Gastroesophageal sphincter (tissue), 3 donors: ENCODE measurements around the gene TUBE1.

Experiments
- POLR2A ChIP-seq, 2 donors: fragments of 450-650 bp; IDR thresholded peaks; one replicate each; pipeline ENCODE4 v1.6.1; 2017; ENCODE audit warnings: antibody characterized with exemption in 2 of 2, mild to moderate bottlenecking in 2 of 2, moderate library complexity in 1 of 2
- TF ChIP-seq, protein P1 (sequence below), 4 experiments: fragments of 200-600 bp in 2 of 4; fragments of 450-650 bp in 2 of 4; sonication (generic) in 1 of 4; IDR thresholded peaks; one replicate each; pipeline ENCODE4 v1.5.1; 2017 to 2019; ENCODE audit warnings: antibody characterized with exemption in 4 of 4, mild to moderate bottlenecking in 2 of 4, moderate library complexity in 2 of 4

- TF ChIP-seq, protein P1, sequence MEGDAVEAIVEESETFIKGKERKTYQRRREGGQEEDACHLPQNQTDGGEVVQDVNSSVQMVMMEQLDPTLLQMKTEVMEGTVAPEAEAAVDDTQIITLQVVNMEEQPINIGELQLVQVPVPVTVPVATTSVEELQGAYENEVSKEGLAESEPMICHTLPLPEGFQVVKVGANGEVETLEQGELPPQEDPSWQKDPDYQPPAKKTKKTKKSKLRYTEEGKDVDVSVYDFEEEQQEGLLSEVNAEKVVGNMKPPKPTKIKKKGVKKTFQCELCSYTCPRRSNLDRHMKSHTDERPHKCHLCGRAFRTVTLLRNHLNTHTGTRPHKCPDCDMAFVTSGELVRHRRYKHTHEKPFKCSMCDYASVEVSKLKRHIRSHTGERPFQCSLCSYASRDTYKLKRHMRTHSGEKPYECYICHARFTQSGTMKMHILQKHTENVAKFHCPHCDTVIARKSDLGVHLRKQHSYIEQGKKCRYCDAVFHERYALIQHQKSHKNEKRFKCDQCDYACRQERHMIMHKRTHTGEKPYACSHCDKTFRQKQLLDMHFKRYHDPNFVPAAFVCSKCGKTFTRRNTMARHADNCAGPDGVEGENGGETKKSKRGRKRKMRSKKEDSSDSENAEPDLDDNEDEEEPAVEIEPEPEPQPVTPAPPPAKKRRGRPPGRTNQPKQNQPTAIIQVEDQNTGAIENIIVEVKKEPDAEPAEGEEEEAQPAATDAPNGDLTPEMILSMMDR (IDR thresholded peaks at IDR 0.05): no peak
- no peak for TF ChIP-seq POLR2A (IDR thresholded peaks at IDR 0.05)
Measured at GRCh38 chr6:112041535-112041934, 45.7 kb downstream of the TUBE1 start.
